Type B pancreatic cell (in vitro differentiated cells): Measurements from ENCODE around the gene COG6. TPM values are rescaled to one million over a fixed set of nuclear protein-coding genes. Genes with fewer than 3 reads are reported as not detected.

Experiments
- DNase-seq: peaks from one replicate; pipeline ENCODE4 v3.0.0; 2021; ENCODE audit warnings: mixed read lengths; ENCODE audit not compliant: unreplicated experiment; ENCODE audit errors: extremely low spot score
- H3K27ac Mint-ChIP-seq: 2 replicates; pipeline ENCODE4 v1.8.0; 2021; ENCODE audit warnings: mild to moderate bottlenecking, mixed read lengths
- H3K27me3 Mint-ChIP-seq: 2 replicates; pipeline ENCODE4 v1.8.0; 2021; ENCODE audit warnings: mixed read lengths
- H3K36me3 Mint-ChIP-seq: 2 replicates; pipeline ENCODE4 v1.8.0; 2021; ENCODE audit warnings: mixed read lengths
- H3K4me1 Mint-ChIP-seq: one replicate; pipeline ENCODE4 v1.8.0; 2021; ENCODE audit warnings: mixed read lengths; ENCODE audit not compliant: unreplicated experiment
- H3K4me3 Mint-ChIP-seq: 2 replicates; pipeline ENCODE4 v1.8.0; 2021; ENCODE audit warnings: mild to moderate bottlenecking, mixed read lengths
- H3K9me3 Mint-ChIP-seq: 2 replicates; pipeline ENCODE4 v1.8.0; 2021; ENCODE audit warnings: mixed read lengths
- CTCF ChIP-seq: fragments of 200-600 bp; sonication (generic); conservative IDR thresholded peaks from 2 replicates; pipeline ENCODE4 v1.5.0; 2021; ENCODE audit warnings: antibody characterized with exemption, mild to moderate bottlenecking
- total RNA-seq: library from RNA; stranded (reverse); gene quantifications from 2 replicates; pipeline ENCODE4 v1.2.1, GENCODE V29; 2021; ENCODE audit warnings: low replicate concordance

Gene COG6
- total RNA-seq, 1 donor from 2014 or later, result 40.0 TPM

- H3K4me1 Mint-ChIP-seq, result no peaks in the 10 kb centered on the region
- no peak for DNase-seq
- H3K9me3 Mint-ChIP-seq, result no peaks in the 10 kb centered on the region
- no peak overlapping the region for H3K4me3 Mint-ChIP-seq
- no peaks in the 10 kb centered on the region for H3K27me3 Mint-ChIP-seq
- TF ChIP-seq CTCF, result no peak
- no peak overlapping the region for H3K27ac Mint-ChIP-seq
- H3K36me3 Mint-ChIP-seq, result peaks cover 13% of the 10 kb centered on the region
These were observed 33.4 kb downstream of the COG6 start for GRCh38 chr13:39688699-39689405.

DNA sequence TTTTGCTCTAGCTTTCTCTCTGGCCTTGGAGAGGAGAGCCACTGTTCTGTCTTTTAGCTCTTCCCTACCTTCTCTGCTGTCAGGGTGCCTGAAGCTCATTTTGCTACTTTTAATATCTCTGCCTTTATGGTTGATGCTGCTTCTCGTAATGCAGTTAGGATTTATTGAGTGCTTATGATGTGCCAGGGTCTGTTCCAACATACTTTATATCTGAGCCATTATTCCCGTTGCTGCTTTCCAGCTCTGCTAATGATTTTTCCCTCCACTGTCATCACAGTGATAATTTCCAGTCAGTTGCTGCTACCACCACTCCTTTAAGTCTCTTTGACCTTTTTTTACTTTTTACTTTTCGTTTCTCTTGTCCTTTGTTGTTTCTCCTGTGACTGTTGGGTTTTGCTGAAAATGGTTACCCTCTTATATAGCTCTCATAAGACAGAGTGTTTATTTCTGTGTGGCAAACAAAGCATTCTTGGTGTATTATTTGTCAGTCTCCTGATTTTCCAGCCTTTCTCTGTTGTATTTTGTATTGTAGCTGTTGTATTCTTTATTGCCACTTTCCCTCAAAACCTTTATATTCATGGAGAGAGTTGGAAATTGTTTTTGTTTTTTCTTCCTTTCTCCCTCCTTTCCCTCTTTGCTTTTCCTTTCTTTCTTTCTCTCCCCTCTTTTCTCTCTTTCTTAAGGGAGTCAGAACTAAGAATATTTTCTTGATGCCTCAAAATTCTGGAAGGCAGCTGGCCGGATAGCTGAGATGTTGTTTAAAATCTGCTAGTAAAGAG, 37.4 kb downstream of the COG6 start:
- no peak for TF ChIP-seq CTCF
- H3K4me3 Mint-ChIP-seq, result no peak overlapping the region
- no peak for DNase-seq
- no peaks in the 10 kb centered on the region for H3K9me3 Mint-ChIP-seq
- no peak overlapping the region for H3K27ac Mint-ChIP-seq
- H3K4me1 Mint-ChIP-seq, result no peaks in the 10 kb centered on the region
- peaks cover 11% of the 10 kb centered on the region for H3K36me3 Mint-ChIP-seq
- H3K27me3 Mint-ChIP-seq, result no peaks in the 10 kb centered on the region

DNA sequence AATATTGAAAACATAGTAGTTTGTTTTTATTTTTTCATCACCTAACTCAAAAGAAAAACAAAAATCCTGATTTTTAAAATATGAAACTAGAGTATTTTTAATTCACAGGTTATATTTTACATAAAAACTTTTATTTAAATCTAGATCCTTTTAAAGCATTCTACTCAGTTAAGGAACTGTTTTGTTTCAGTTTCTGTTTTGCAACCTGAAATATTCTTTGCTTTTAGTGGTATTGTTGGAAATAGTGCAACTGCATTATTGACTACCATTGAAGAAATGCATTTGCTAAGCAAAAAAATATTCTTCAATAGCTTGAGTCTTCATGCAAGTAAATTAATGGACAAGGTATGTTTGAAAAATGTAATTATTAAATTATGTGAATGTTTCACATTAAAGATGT, 43.8 kb downstream of the COG6 start:
- H3K9me3 Mint-ChIP-seq, result no peaks in the 10 kb centered on the region
- H3K4me1 Mint-ChIP-seq, result no peaks in the 10 kb centered on the region

GRCh38 chr13:39712626-39713025, 57.2 kb downstream of the COG6 start:
- TF ChIP-seq CTCF, result no peak
- H3K27ac Mint-ChIP-seq, result no peak overlapping the region
- H3K4me3 Mint-ChIP-seq, result no peak overlapping the region
- H3K36me3 Mint-ChIP-seq, result peaks cover 26% of the 10 kb centered on the region
- H3K9me3 Mint-ChIP-seq, result peaks cover 13% of the 10 kb centered on the region
- DNase-seq, result no peak
- no peaks in the 10 kb centered on the region for H3K4me1 Mint-ChIP-seq
- H3K27me3 Mint-ChIP-seq, result no peaks in the 10 kb centered on the region

More for the DNA sequence above, 43.8 kb downstream of the COG6 start:
- Mint-ChIP-seq H3K27me3 (no peaks in the 10 kb centered on the region), H3K4me3 (no peak overlapping the region), H3K27ac (no peak overlapping the region), H3K36me3 (no peaks in the 10 kb centered on the region)
- no peak for DNase-seq
- no peak for TF ChIP-seq CTCF

DNA sequence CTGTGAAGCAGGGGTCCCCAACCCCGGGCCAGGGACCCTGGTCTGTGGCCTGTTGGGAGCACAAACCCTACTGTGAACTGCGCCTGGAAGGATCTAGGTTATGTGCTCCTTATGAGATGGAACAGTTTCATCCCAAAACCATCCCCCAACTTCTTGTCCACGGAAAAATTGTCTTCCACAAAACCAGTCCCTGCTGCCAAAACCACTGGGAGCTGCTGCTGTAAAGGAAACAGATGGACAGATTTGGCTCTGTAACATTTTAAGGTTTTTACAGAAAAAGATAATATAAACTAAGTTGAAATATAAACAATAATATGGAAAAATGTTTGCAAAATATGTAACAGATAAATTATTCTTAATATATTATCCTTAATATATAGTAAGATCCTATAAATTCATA, 73.7 kb downstream of the COG6 start:
- no peak for TF ChIP-seq CTCF
- H3K4me3 Mint-ChIP-seq, result no peak overlapping the region
- no peaks in the 10 kb centered on the region for H3K27me3 Mint-ChIP-seq
- no peaks in the 10 kb centered on the region for H3K9me3 Mint-ChIP-seq
- no peak overlapping the region for H3K27ac Mint-ChIP-seq
- peaks cover 55% of the 10 kb centered on the region for H3K36me3 Mint-ChIP-seq
- no peaks in the 10 kb centered on the region for H3K4me1 Mint-ChIP-seq
- DNase-seq, result no peak
